Activated T-cell treated with anti-CD3 and anti-CD28 coated beads for 48 hours (primary cell): Measurements from ENCODE around the gene RBM19.
A peak's percentile ranks its signal among the peaks of the same experiment; 100 is the strongest.
"Not testable (repeated sequence)": the region's sequence is repeated elsewhere in the genome, so short reads cannot be mapped to it uniquely, and the experiment has no call there.

Source experiments
- DNase-seq: peaks from one replicate; pipeline ENCODE4 v3.0.0-alpha.2; 2020; ENCODE audit warnings: low read depth

Gene RBM19

GRCh38 chr12:113929312-113929989 is 36.7 kb downstream of the RBM19 start:
- no peak for DNase-seq

- no peak for DNase-seq
These were observed 39.3 kb downstream of the RBM19 start for GRCh38 chr12:113926788-113927187.

- no peak for DNase-seq
These were observed 41.8 kb downstream of the RBM19 start for GRCh38 chr12:113924341-113924740.

DNA sequence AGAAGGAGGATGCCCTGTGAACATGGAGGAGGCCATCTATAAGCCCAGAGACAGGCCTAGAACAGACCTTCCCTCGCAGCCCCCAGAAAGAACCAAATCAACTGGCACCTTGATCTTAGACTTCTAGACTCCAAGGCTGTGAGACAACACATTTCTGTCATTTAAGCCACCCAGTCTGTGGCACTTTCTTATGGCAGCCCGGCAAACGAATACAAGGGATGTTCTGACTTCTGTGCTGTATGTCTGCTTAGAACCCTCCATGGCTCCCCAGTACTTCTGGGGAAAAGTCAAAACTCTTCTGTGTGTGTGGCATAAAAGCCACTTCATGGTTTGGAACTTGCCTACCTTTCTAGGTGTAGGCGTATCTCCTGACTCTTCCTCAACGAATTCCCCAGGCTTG is 42.9 kb downstream of the RBM19 start:
- no peak for DNase-seq

GRCh38 chr12:113921430-113921829 is 44.7 kb downstream of the RBM19 start:
- no peak for DNase-seq

- DNase-seq: no peak
These were observed 46.3 kb downstream of the RBM19 start for GRCh38 chr12:113919791-113920190.

DNA sequence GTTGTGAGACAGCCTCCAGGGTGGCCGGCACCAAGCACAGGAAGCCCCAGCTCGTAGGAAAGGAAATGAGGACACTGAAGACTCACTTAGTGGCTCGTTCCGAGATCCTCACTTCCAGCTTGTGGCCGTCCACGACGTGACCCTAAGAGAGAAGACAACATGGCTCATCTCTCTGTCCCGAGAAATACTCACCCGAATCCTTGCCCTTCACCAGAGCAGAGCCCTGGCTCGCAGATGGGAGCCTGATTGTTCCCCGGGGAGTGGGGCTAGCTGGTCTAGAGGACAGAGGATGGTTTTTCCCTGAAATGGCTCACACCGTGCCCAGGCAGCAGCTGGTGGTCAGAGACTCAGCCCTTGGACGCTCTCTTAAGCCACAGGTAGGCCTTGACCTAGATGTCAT is 47.8 kb downstream of the RBM19 start:
- DNase-seq: no peak

- DNase-seq: no peak
These were observed 48.7 kb downstream of the RBM19 start for GRCh38 chr12:113917393-113917792.

- no peak for DNase-seq
These were observed 51.3 kb downstream of the RBM19 start for GRCh38 chr12:113914806-113915205.

DNA sequence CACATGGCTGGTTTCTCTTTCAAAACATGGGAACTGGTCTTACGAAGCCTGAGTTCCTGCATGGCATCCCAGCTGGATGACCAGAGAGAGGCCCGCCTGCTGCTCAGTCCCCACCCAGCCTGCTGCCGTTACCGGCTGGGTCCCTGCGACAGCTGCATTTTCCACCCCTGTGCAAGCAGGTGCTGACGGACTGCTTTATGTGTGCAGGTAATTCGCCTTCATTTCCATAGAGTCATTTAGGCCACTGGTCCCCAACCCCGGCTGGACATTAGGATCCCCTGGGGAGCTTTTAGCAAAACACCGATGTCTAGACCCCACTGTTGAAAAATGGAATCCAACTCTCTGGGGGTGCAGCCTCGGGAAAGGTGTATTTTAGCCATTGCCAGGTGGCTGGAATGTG is 51.9 kb downstream of the RBM19 start:
- DNase-seq: no peak

DNA sequence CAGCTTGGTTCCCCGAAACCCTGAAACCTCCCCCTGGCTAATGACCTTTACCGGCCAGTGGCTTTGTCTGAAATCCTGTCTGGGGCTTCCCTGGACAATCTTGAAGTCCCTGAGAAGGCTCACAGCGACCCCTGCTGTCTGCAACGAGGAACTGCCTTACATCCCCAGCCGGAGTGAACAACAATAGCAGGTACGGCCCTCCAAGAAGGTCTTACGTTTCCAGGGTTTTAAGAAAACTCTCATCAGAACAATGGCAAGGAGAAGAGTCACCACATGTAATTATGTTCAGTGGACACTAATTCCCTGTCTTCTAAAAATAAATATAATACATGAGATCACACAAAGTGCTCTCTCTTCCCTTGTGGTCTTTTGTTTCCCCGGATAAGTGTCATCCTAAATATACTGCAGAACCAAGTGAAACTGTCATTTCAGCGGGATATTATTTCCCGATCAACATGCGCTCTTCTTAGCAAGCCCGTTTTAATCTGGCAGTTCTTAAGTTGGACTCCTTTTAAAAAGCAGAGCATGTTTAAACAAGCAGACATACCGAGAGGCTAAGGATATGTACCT is 53.3 kb downstream of the RBM19 start:
- peak; percentile 41 for DNase-seq

DNA sequence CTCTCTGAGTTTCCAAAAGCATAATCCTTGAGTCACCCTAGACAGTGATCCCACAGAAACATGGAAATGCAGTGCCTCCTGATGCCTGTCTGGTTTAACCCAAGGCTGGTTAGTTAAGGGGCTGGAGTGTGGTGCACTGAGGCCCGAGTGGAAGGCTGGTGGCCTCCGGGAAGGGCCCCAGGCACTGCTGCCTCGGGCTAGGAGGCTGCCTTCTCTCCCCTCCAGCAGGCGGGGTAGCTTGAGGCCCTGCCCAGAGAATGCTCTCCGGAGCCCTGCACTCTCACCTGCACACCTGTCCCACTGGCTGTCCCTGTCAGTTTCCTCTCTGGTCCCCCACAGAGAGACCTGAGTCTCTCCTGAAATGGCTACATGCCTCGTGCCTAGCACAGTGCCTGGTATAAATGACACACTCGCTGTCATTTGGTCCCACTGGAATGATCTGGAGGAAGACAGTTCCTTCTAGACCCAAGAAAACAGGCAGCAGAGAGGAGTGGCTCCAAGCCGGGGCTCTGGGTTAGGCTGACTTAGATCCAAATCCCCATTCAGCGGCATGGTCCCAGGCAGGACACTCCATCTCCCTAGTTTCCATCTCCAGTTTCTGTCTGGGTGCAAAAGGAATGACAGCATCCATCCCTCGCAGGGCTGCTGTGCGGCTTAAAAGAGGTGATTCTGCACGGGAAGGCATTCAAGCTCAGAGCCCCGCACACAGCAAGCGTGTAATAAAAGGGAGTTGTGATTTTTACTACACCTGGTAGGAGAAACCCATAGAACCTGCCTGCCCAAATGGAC is 54.0 kb downstream of the RBM19 start:
- no peak for DNase-seq

GRCh38 chr12:113910751-113911272 is 55.3 kb downstream of the RBM19 start:
- DNase-seq: no peak

DNA sequence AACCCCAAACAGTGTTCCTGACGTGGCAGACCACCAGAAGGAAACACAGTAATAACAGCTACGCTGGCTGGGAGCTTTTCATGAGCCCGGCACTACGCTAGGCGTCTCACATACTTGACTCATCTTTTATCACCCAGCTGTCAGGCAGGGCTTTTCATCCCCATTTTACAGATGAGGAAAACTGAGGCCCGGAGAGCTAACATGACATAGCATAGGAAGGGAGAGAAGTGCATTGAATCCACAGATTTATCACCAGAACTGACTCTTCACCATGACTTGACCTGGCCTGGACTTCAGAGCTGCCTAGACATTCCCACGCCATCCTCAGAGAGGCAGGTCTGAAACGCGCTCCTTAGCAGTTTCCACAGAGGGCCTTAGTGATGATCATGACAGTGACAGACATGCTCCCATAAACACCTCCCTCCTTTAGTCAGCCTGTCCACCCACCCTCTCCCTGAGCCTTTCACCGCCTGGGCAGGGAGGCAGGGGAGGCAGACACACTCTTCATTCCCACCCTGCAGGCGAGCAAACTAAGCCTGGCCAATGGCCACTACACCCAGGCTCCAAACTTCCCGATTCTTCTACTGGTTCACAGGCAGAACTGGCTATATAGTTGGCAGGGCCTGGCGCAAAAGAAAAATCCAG is 56.2 kb downstream of the RBM19 start:
- no peak for DNase-seq

- DNase-seq: no peak
These were observed 57.5 kb downstream of the RBM19 start for GRCh38 chr12:113908584-113909100.

DNA sequence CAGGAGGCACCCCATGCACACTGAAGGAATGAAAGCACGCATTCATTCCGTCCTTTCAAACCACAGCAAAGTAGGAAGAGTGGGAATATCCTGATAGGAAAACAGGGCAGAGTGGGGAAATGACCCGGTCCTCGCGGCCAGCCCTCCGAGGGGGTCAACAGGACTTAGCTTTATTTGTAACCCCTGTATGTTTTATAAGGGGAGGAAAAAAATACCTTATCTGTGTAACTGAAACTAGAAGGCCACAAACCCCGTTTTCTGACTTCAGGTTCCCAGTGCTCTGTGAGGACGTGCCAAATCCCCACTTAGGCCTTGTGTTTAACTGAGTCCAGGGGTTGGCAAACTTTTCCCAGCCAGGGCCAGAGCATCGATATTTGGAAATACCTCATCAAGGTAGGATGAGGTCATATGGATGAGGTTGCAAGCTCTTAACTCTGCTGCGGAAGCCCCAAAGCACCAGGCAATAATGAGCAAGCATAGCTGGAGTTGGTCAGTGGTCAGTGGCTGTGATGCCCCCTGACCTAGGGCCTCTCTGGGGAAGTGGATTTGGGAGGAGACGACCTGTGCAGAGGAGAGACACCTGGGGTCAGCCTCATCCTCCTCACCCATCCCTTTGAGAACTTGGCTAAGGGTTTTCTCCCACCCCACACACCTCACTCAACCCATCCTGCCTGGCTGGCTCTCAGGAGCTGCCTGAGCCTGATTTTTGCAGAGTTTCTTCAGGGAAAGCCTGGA is 58.5 kb downstream of the RBM19 start:
- DNase-seq: no peak

DNA sequence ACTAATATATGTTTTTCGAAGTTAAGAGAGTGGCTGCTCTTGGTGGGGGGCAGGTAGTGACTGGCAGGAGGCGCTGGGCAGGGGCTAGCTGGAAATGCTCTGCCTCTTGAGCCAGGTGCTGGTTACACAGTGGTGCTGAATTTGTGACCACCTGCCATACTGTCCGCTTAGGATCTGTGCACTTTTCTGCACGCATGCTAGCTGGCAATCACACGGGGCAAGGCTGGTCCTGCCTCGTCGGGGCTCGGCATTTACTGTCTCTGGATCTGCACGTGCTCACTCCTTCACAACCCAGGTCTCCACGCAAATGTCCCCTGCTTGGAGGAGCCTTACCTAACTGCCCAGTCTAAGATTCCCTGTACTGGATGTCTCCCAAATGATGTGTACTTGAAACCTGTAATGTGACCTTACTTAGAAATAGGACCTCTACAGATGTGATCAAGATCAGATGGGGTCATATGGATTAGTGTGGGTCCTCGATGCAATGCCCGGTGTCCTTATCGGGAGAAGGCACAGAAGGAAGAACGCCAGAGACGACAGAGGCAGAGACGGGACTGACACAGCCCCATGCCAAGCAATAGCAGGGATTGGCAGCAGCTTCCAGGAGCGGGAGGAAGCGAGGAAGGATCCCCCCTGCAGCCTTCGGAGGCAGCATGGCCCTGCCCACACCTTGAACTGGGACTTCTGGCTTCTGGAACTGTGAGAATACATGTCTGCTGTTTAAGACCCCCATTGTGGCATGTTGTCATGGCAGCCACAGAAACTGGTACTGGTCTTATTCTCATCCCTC is 59.5 kb downstream of the RBM19 start:
- DNase-seq: no peak

- no peak for DNase-seq
These were observed 60.3 kb downstream of the RBM19 start for GRCh38 chr12:113905829-113906228.

DNA sequence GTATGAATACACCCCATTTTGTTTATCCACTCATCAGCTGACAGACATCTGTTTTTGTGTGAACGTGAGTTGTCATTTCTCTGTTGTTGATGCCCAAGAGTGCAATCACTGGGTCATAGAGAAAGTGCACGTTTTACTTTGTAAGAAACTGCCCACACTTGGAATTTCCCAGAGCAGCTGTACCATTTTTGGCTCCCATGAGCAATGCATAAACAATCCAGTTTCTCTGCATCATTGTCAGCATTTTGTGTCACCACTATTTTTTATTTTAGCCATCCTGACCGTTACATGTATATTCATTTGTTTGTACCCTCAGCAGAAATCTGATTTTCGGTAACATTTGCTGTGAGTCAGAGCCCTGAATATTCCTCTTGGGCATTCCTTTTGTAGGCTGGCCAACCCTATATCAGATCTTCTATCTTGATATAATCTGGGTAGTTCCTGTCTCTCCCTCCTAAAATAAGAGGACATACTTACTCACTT is 62.7 kb downstream of the RBM19 start:
- DNase-seq: no peak

- not testable (repeated sequence) for DNase-seq
These were observed 64.8 kb downstream of the RBM19 start for GRCh38 chr12:113901319-113901718.

- no peak for DNase-seq
These were observed 65.4 kb downstream of the RBM19 start for GRCh38 chr12:113900716-113901115.
